ENCODE data around the gene SLC25A21.

- no peak for TF ChIP-seq ZFP3 (CRISPR knock-in tag; IDR thresholded peaks at IDR 0.05)
- TF ChIP-seq ZNF70 (CRISPR knock-in tag; IDR thresholded peaks at IDR 0.05), result no peak
- TF ChIP-seq ZNF565 (CRISPR knock-in tag; conservative IDR thresholded peaks at IDR 0.05; ENCODE audit: low read depth), result no peak
- TF ChIP-seq SNAI2 (CRISPR knock-in tag; IDR thresholded peaks at IDR 0.05), result no peak
- no peak for TF ChIP-seq PPARA (CRISPR knock-in tag; IDR thresholded peaks at IDR 0.05; ENCODE audit: borderline replicate concordance)
- TF ChIP-seq CSDC2 (CRISPR knock-in tag; IDR thresholded peaks at IDR 0.05), result no peak
- no peak for TF ChIP-seq TOX (CRISPR knock-in tag; IDR thresholded peaks at IDR 0.05; ENCODE audit: borderline replicate concordance)
- TF ChIP-seq OSR1 (CRISPR knock-in tag; IDR thresholded peaks at IDR 0.05), result no peak
- TF ChIP-seq ZNF8 (CRISPR knock-in tag; IDR thresholded peaks at IDR 0.05), result no peak
- TF ChIP-seq, protein P1, sequence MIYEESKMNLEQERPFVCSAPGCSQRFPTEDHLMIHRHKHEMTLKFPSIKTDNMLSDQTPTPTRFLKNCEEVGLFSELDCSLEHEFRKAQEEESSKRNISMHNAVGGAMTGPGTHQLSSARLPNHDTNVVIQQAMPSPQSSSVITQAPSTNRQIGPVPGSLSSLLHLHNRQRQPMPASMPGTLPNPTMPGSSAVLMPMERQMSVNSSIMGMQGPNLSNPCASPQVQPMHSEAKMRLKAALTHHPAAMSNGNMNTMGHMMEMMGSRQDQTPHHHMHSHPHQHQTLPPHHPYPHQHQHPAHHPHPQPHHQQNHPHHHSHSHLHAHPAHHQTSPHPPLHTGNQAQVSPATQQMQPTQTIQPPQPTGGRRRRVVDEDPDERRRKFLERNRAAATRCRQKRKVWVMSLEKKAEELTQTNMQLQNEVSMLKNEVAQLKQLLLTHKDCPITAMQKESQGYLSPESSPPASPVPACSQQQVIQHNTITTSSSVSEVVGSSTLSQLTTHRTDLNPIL (CRISPR knock-in tag; IDR thresholded peaks at IDR 0.05; ENCODE audit: low read depth), result no peak
Observed at GRCh38 chr14:37139710-37140109, 32.7 kb downstream of the SLC25A21 start.
